HepG2 (cell line): ENCODE data around the gene FAM163B. TPM values are rescaled to one million over a fixed set of nuclear protein-coding genes. Genes with fewer than 3 reads are reported as not detected.
A peak's percentile ranks its signal among the peaks of the same experiment; 100 is the strongest.

Source experiments
- EHMT2 ChIP-seq: fragments of 200-600 bp; sonication (generic); IDR thresholded peaks from 2 replicates; pipeline ENCODE4 v1.7.0; 2017; ENCODE audit warnings: antibody characterized with exemption, low read depth, low read length, borderline replicate concordance
- GABPB1 ChIP-seq: IDR thresholded peaks from 2 replicates; pipeline ENCODE4 v1.6.1; 2016; ENCODE audit warnings: mild to moderate bottlenecking, missing genetic modification reagents, moderate library complexity, missing compliant biosample characterization
- HHEX ChIP-seq: IDR thresholded peaks from 2 replicates; pipeline ENCODE4 v1.6.1; 2016; ENCODE audit warnings: control low read depth
- HNRNPUL1 ChIP-seq: fragments of 200-400 bp; formaldehyde crosslinking; IDR thresholded peaks from 2 replicates; pipeline ENCODE4 v1.6.1; 2017; ENCODE audit warnings: low read depth, mild to moderate bottlenecking, low read length, moderate library complexity
- KAT2B ChIP-seq: fragments of 150-350 bp; IDR thresholded peaks from 2 replicates; pipeline ENCODE4 v1.6.1; 2014; ENCODE audit warnings: low read depth, low read length, borderline replicate concordance
- KDM5B ChIP-seq: sonication (generic); formaldehyde crosslinking; IDR thresholded peaks from 2 replicates; pipeline ENCODE4 v1.4.0; 2020; ENCODE audit warnings: missing genetic modification reagents, mild to moderate bottlenecking, borderline replicate concordance
- KLF11 ChIP-seq: IDR thresholded peaks from 2 replicates; pipeline ENCODE4 v1.6.1; 2016; ENCODE audit warnings: missing compliant biosample characterization
- KMT2B ChIP-seq: IDR thresholded peaks from 2 replicates; pipeline ENCODE4 v1.6.1; 2016; ENCODE audit warnings: missing genetic modification reagents, missing compliant biosample characterization
- NCOA1 ChIP-seq: sonication (generic); formaldehyde crosslinking; IDR thresholded peaks from 2 replicates; pipeline ENCODE4 v1.9.0; 2021; ENCODE audit warnings: missing genetic modification reagents
- NFIB ChIP-seq: sonication (generic); formaldehyde crosslinking; IDR thresholded peaks from 2 replicates; pipeline ENCODE4 v1.9.0; 2021; ENCODE audit warnings: missing genetic modification reagents, mild to moderate bottlenecking, borderline replicate concordance
- POLR2AphosphoS5 ChIP-seq: IDR thresholded peaks from 2 replicates; pipeline ENCODE4 v1.6.1; 2012; ENCODE audit warnings: low read depth, low read length
- RBM22 ChIP-seq: fragments of 200-400 bp; formaldehyde crosslinking; optimal IDR thresholded peaks from 2 replicates; pipeline ENCODE3; 2017; ENCODE audit warnings: mild to moderate bottlenecking, low read length, moderate library complexity
- RCOR2 ChIP-seq: IDR thresholded peaks from 2 replicates; pipeline ENCODE4 v1.6.1; 2016; ENCODE audit warnings: missing biosample characterization, missing genetic modification reagents
- SMARCE1 ChIP-seq: fragments of 450-650 bp; IDR thresholded peaks from 2 replicates; pipeline ENCODE4 v1.6.1; 2017; ENCODE audit warnings: borderline replicate concordance
- SOX5 ChIP-seq: IDR thresholded peaks from 2 replicates; pipeline ENCODE4 v1.6.1; 2016; ENCODE audit warnings: borderline replicate concordance
- ZBTB3 ChIP-seq: sonication (generic); formaldehyde crosslinking; IDR thresholded peaks from 2 replicates; pipeline ENCODE4 v1.4.0; 2020; ENCODE audit warnings: low read depth, mild to moderate bottlenecking, moderate library complexity, missing genetic modification reagents, borderline replicate concordance
- ZNF326 ChIP-seq: sonication (generic); formaldehyde crosslinking; IDR thresholded peaks from 2 replicates; pipeline ENCODE4 v1.4.0; 2020; ENCODE audit warnings: missing genetic modification reagents, borderline replicate concordance
- ZNF75D ChIP-seq: sonication (generic); formaldehyde crosslinking; IDR thresholded peaks from 2 replicates; pipeline ENCODE4 v1.8.1; 2023; ENCODE audit warnings: missing genetic modification reagents, mild to moderate bottlenecking, borderline replicate concordance
- ZSCAN31 ChIP-seq: sonication (generic); formaldehyde crosslinking; IDR thresholded peaks from 2 replicates; pipeline ENCODE4 v1.5.0; 2020; ENCODE audit warnings: low read depth, mild to moderate bottlenecking, missing genetic modification reagents
- polyA plus RNA-seq, 8 experiments: library from polyadenylated mRNA; depleted of rRNA in 3 of 8; stranded (reverse) in 7 of 8; unstranded in 1 of 8; fragments of >200 nt; fragmentation: Illumina TruSeq in 4 of 8; extraction: Trizol in 4 of 8; gene quantifications; 2 replicates each; pipeline versions ENCODE4 v1.2.1 to v1.2.3, GENCODE V29; 2011 to 2016; ENCODE audit warnings: low read depth in 4 of 8, missing spikeins in 1 of 8, mixed read lengths in 1 of 8; ENCODE audit not compliant: insufficient read depth in 1 of 8
- total RNA-seq, 5 experiments: library from RNA; depleted of rRNA; stranded (reverse); fragments of >200 nt; fragmentation: Illumina TruSeq; extraction: Trizol; gene quantifications; 2 replicates each; pipeline ENCODE4 v1.2.3, GENCODE V29; 2016; ENCODE audit warnings: low read depth in 1 of 5
- TF ChIP-seq, protein P1 (sequence below): sonication (generic); formaldehyde crosslinking; IDR thresholded peaks from 2 replicates; pipeline ENCODE4 v1.4.0; 2020; ENCODE audit warnings: mild to moderate bottlenecking, missing genetic modification reagents
- TF ChIP-seq, protein P2 (sequence below): sonication (generic); formaldehyde crosslinking; IDR thresholded peaks from 2 replicates; pipeline ENCODE4 v1.8.0; 2023; ENCODE audit warnings: mild to moderate bottlenecking, missing genetic modification reagents
- TF ChIP-seq, protein P3 (sequence below): IDR thresholded peaks from 2 replicates; pipeline ENCODE4 v1.6.1; 2012; ENCODE audit warnings: low read length, improper control_type of control experiment
- TF ChIP-seq, protein P4 (sequence below): sonication (generic); formaldehyde crosslinking; IDR thresholded peaks from 2 replicates; pipeline ENCODE4 v1.5.1; 2020; ENCODE audit warnings: missing genetic modification reagents, mild to moderate bottlenecking, borderline replicate concordance

FAM163B gene
- total and polyA plus RNA-seq, 2 of the 13 experiments (the other 11 are each of a cell fraction or from before 2014, with no cell fraction given): not detected

DNA sequence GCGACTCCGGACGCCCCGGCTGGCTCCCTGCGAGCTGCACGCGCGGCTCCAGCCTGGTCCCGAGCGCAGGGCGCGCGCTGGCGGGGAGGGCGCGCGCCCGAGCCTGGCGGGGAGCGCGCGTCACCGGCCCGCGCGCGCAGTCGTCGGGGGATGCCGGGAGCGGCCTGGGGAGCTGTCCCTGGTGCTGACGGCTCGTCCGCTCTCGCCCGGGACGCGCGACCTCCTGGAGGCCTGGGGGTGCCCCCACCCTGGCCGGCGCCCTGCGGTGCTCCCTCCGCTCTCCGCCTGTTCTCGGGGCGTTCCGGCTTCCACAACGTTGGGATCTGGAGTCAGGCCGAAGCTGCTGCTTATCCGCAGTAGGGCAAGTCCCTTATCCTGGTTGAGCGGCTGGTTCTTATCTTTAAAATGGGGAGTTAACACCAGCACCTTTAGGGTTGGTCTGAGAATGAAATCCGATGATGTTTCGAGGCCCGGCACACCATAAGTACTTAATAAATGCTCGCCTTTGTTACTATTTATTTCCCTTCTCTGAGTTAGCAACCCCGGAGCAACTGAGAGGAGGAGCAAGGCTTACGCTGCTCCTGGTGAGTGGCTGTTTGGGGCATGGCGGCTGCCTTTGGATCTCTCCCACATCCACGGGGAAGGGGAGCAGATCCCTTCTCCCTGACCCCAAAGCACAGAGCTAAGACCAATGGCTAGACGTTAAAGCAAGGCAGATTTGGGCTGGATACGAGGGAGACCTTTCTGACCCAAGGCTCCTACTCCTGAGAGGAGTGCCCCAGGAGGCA lies at the start of gene FAM163B (continued):
- TF ChIP-seq KDM5B (CRISPR knock-in tag) (no peak), EHMT2 (peak; percentile 79; the same call in 1 of the 2 replicates), KMT2B (CRISPR knock-in tag) (0 out of 2 replicates have a peak, but pooled peaks have one; percentile 44), HNRNPUL1 (no peak), ZNF75D (CRISPR knock-in tag) (no peak), SMARCE1 (no peak), SOX5 (CRISPR knock-in tag) (no peak), KLF11 (CRISPR knock-in tag) (no peak), ZSCAN31 (no peak), KAT2B (no peak), ZBTB3 (CRISPR knock-in tag) (no peak), NFIB (CRISPR knock-in tag) (no peak), RCOR2 (CRISPR knock-in tag) (no peak), POLR2AphosphoS5 (no peak), ZNF326 (CRISPR knock-in tag) (no peak), GABPB1 (CRISPR knock-in tag) (peak; percentile 50; the same call in 1 of the 2 replicates), HHEX (no peak), NCOA1 (CRISPR knock-in tag) (no peak), RBM22 (no peak)
- TF ChIP-seq, protein P1, sequence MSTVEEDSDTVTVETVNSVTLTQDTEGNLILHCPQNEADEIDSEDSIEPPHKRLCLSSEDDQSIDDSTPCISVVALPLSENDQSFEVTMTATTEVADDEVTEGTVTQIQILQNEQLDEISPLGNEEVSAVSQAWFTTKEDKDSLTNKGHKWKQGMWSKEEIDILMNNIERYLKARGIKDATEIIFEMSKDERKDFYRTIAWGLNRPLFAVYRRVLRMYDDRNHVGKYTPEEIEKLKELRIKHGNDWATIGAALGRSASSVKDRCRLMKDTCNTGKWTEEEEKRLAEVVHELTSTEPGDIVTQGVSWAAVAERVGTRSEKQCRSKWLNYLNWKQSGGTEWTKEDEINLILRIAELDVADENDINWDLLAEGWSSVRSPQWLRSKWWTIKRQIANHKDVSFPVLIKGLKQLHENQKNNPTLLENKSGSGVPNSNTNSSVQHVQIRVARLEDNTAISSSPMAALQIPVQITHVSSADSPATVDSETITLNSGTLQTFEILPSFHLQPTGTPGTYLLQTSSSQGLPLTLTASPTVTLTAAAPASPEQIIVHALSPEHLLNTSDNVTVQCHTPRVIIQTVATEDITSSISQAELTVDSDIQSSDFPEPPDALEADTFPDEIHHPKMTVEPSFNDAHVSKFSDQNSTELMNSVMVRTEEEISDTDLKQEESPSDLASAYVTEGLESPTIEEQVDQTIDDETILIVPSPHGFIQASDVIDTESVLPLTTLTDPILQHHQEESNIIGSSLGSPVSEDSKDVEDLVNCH (CRISPR knock-in tag): no peak
- TF ChIP-seq, protein P2, sequence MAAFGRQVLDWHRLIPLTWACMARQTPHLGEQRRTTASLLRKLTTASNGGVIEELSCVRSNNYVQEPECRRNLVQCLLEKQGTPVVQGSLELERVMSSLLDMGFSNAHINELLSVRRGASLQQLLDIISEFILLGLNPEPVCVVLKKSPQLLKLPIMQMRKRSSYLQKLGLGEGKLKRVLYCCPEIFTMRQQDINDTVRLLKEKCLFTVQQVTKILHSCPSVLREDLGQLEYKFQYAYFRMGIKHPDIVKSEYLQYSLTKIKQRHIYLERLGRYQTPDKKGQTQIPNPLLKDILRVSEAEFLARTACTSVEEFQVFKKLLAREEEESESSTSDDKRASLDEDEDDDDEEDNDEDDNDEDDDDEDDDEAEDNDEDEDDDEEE (CRISPR knock-in tag): no peak
- TF ChIP-seq, protein P3, sequence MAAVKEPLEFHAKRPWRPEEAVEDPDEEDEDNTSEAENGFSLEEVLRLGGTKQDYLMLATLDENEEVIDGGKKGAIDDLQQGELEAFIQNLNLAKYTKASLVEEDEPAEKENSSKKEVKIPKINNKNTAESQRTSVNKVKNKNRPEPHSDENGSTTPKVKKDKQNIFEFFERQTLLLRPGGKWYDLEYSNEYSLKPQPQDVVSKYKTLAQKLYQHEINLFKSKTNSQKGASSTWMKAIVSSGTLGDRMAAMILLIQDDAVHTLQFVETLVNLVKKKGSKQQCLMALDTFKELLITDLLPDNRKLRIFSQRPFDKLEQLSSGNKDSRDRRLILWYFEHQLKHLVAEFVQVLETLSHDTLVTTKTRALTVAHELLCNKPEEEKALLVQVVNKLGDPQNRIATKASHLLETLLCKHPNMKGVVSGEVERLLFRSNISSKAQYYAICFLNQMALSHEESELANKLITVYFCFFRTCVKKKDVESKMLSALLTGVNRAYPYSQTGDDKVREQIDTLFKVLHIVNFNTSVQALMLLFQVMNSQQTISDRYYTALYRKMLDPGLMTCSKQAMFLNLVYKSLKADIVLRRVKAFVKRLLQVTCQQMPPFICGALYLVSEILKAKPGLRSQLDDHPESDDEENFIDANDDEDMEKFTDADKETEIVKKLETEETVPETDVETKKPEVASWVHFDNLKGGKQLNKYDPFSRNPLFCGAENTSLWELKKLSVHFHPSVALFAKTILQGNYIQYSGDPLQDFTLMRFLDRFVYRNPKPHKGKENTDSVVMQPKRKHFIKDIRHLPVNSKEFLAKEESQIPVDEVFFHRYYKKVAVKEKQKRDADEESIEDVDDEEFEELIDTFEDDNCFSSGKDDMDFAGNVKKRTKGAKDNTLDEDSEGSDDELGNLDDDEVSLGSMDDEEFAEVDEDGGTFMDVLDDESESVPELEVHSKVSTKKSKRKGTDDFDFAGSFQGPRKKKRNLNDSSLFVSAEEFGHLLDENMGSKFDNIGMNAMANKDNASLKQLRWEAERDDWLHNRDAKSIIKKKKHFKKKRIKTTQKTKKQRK: no peak
- TF ChIP-seq, protein P4, sequence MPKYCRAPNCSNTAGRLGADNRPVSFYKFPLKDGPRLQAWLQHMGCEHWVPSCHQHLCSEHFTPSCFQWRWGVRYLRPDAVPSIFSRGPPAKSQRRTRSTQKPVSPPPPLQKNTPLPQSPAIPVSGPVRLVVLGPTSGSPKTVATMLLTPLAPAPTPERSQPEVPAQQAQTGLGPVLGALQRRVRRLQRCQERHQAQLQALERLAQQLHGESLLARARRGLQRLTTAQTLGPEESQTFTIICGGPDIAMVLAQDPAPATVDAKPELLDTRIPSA (CRISPR knock-in tag): no peak
